H9 (cell line): Measurements from ENCODE around the gene LRPAP1. TPM values are rescaled to one million over a fixed set of nuclear protein-coding genes. Genes with fewer than 3 reads are reported as not detected.

Experiments used
- DNase-seq: peaks from one replicate; pipeline ENCODE4 v3.0.0-alpha.2; 2017
- H2AFZ ChIP-seq: one replicate; pipeline ENCODE4 v1.6.1; 2013; ENCODE audit warnings: mild to moderate bottlenecking, low read length, control low read depth, moderate library complexity
- H2AK5ac ChIP-seq: 2 replicates; pipeline ENCODE4 v1.6.1; 2013; ENCODE audit warnings: low read length, control low read depth, mixed read lengths; ENCODE audit not compliant: insufficient read length
- H2BK120ac ChIP-seq: one replicate; pipeline ENCODE4 v1.6.1; 2013; ENCODE audit warnings: low read depth, mild to moderate bottlenecking, low read length, control low read depth, inconsistent platforms; ENCODE audit not compliant: poor library complexity, severe bottlenecking
- H2BK12ac ChIP-seq: 2 replicates; pipeline ENCODE4 v1.6.1; 2013; ENCODE audit warnings: low read length, control low read depth, mixed read lengths, low read depth; ENCODE audit not compliant: insufficient read length
- H2BK15ac ChIP-seq: 2 replicates; pipeline ENCODE4 v1.6.1; 2013; ENCODE audit warnings: low read depth, low read length, control low read depth
- H2BK20ac ChIP-seq: one replicate; pipeline ENCODE4 v1.6.1; 2013; ENCODE audit warnings: low read depth, mild to moderate bottlenecking, low read length, control low read depth, inconsistent platforms; ENCODE audit not compliant: poor library complexity, severe bottlenecking
- H2BK5ac ChIP-seq: 2 replicates; pipeline ENCODE4 v1.6.1; 2013; ENCODE audit warnings: low read length, control low read depth, mixed read lengths; ENCODE audit not compliant: insufficient read length
- H3K14ac ChIP-seq: 2 replicates; pipeline ENCODE4 v1.6.1; 2013; ENCODE audit warnings: low read length, control low read depth; ENCODE audit not compliant: insufficient read depth
- H3K18ac ChIP-seq: 2 replicates; pipeline ENCODE4 v1.6.1; 2013; ENCODE audit warnings: low read depth, mild to moderate bottlenecking, mixed read lengths, low read length, control low read depth; ENCODE audit not compliant: insufficient read length
- H3K23ac ChIP-seq: 2 replicates; pipeline ENCODE4 v1.6.1; 2013; ENCODE audit warnings: low read length, control low read depth, mixed read lengths, low read depth; ENCODE audit not compliant: insufficient read length
- H3K23me2 ChIP-seq: 2 replicates; pipeline ENCODE4 v1.6.1; 2013; ENCODE audit warnings: low read depth, mild to moderate bottlenecking, mixed read lengths, low read length, control low read depth; ENCODE audit not compliant: insufficient read length, poor library complexity, severe bottlenecking
- H3K27ac ChIP-seq: 2 replicates; pipeline ENCODE4 v1.5.1; 2013; ENCODE audit warnings: low read length, control low read depth, mixed read lengths, low read depth; ENCODE audit not compliant: insufficient read length
- H3K27me3 ChIP-seq: 2 replicates; pipeline ENCODE4 v1.6.1; 2013; ENCODE audit warnings: low read length, control low read depth, inconsistent platforms; ENCODE audit not compliant: insufficient read depth
- H3K4ac ChIP-seq: 2 replicates; pipeline ENCODE4 v1.6.1; 2013; ENCODE audit warnings: low read depth, mild to moderate bottlenecking, control low read depth, inconsistent platforms, low read length, moderate library complexity
- H3K4me1 ChIP-seq: 2 replicates; pipeline ENCODE4 v1.6.1; 2013; ENCODE audit warnings: low read length, control low read depth, inconsistent platforms; ENCODE audit not compliant: insufficient read depth
- H3K4me2 ChIP-seq: 2 replicates; pipeline ENCODE4 v1.6.1; 2013; ENCODE audit warnings: low read length, control low read depth, mixed read lengths; ENCODE audit not compliant: insufficient read length, insufficient read depth
- H3K56ac ChIP-seq: 2 replicates; pipeline ENCODE4 v1.6.1; 2013; ENCODE audit warnings: low read depth, mild to moderate bottlenecking, mixed read lengths, low read length, control low read depth; ENCODE audit not compliant: insufficient read length
- H3K79me1 ChIP-seq: 2 replicates; pipeline ENCODE4 v1.6.1; 2013; ENCODE audit warnings: low read depth, mild to moderate bottlenecking, moderate library complexity, low read length, control low read depth, inconsistent platforms; ENCODE audit not compliant: insufficient read depth, poor library complexity, severe bottlenecking
- H3K79me2 ChIP-seq: 2 replicates; pipeline ENCODE4 v1.6.1; 2013; ENCODE audit warnings: low read length, control low read depth, inconsistent platforms; ENCODE audit not compliant: insufficient read depth
- H3K9ac ChIP-seq: 2 replicates; pipeline ENCODE4 v1.6.1; 2013; ENCODE audit warnings: low read length, control low read depth, mixed read lengths; ENCODE audit not compliant: insufficient read length; ENCODE audit errors: extremely low read depth
- H3K9me3 ChIP-seq: one replicate; pipeline ENCODE4 v1.6.1; 2013; ENCODE audit warnings: low read depth, low read length, inconsistent platforms; ENCODE audit not compliant: control insufficient read depth
- H3T11ph ChIP-seq: one replicate; pipeline ENCODE4 v1.6.1; 2013; ENCODE audit warnings: mild to moderate bottlenecking, low read length, control low read depth, inconsistent platforms
- H4K20me1 ChIP-seq: one replicate; pipeline ENCODE4 v1.6.1; 2013; ENCODE audit not compliant: control insufficient read depth, insufficient read length, insufficient read depth
- H4K5ac ChIP-seq: 2 replicates; pipeline ENCODE4 v1.6.1; 2013; ENCODE audit warnings: low read depth, mild to moderate bottlenecking, mixed read lengths, low read length, control low read depth; ENCODE audit not compliant: insufficient read length
- H4K8ac ChIP-seq: replicated peaks from 2 replicates; pipeline ENCODE4 v1.6.1; 2013; ENCODE audit warnings: low read length, control low read depth, mixed read lengths, low read depth; ENCODE audit not compliant: insufficient read length
- H4K91ac ChIP-seq: 2 replicates; pipeline ENCODE4 v1.6.1; 2013; ENCODE audit warnings: low read depth, mild to moderate bottlenecking, moderate library complexity, mixed read lengths, low read length, control low read depth; ENCODE audit not compliant: insufficient read length
- H3K27ac Mint-ChIP-seq, 3 experiments: 2 replicates in 2 of 3; 3 replicates in 1 of 3; pipeline ENCODE4 v1.8.0; 2020 to 2021; ENCODE audit warnings: mixed read lengths in 3 of 3, mild to moderate bottlenecking in 1 of 3, moderate library complexity in 1 of 3
- H3K27me3 Mint-ChIP-seq: 2 replicates; pipeline ENCODE4 v1.8.0; 2021; ENCODE audit warnings: low read depth, mild to moderate bottlenecking, moderate library complexity, mixed read lengths
- H3K36me3 Mint-ChIP-seq, 3 experiments: 2 replicates in 2 of 3; 3 replicates in 1 of 3; pipeline ENCODE4 v1.8.0; 2020 to 2021; ENCODE audit warnings: low read depth in 3 of 3, mixed read lengths in 3 of 3; ENCODE audit not compliant: insufficient read depth in 1 of 3
- H3K4me1 Mint-ChIP-seq, 2 experiments: 2 replicates each; pipeline ENCODE4 v1.8.0; 2020; ENCODE audit warnings: mixed read lengths in 2 of 2
- H3K4me3 Mint-ChIP-seq, 2 experiments: 2 replicates in 1 of 2; 3 replicates in 1 of 2; pipeline ENCODE4 v1.8.0; 2020 to 2021; ENCODE audit warnings: mild to moderate bottlenecking in 2 of 2, mixed read lengths in 2 of 2, moderate library complexity in 1 of 2
- H3K9me3 Mint-ChIP-seq, 2 experiments: 2 replicates in 1 of 2; 3 replicates in 1 of 2; pipeline ENCODE4 v1.8.0; 2020; ENCODE audit warnings: mild to moderate bottlenecking in 2 of 2, mixed read lengths in 2 of 2, moderate library complexity in 1 of 2
- CTCF ChIP-seq: fragments of 200-600 bp; sonication (generic); conservative IDR thresholded peaks from 3 replicates; pipeline ENCODE4 v1.8.0; 2021; ENCODE audit warnings: antibody characterized with exemption, mild to moderate bottlenecking
- WGBS: extraction: QIAGEN DNeasy Blood & Tissue Kit; methylation state at CpG from one replicate; pipeline ENCODE4 v1.1.7; 2013; ENCODE audit warnings: missing lambda C conversion rate, low lambda C conversion rate, mixed read lengths; ENCODE audit not compliant: insufficient read length; ENCODE audit errors: extremely low coverage; 5-methylcytosine and 5-hydroxymethylcytosine counted together
- total RNA-seq: library from RNA; stranded (reverse); gene quantifications from 2 replicates; pipeline ENCODE4 v1.2.1, GENCODE V29; 2021

Gene LRPAP1
- total RNA-seq, 1 experiment from 2014 or later, result 85.9 TPM

- H2BK20ac ChIP-seq, result no peak overlapping the region
- no peak overlapping the region for H3K18ac ChIP-seq
- no peak overlapping the region for H3K27ac ChIP-seq
- H3K4me3 Mint-ChIP-seq, result no peak overlapping the region
- no peak for DNase-seq
- H2AFZ ChIP-seq, result no peak overlapping the region
- no peaks in the 10 kb centered on the region for H3K23me2 ChIP-seq
- no peak overlapping the region for H4K5ac ChIP-seq
- H3K4me2 ChIP-seq, result no peak overlapping the region
- TF ChIP-seq CTCF, result no peak
- H2BK15ac ChIP-seq, result no peak overlapping the region
- peaks cover 12 to 34% of the 10 kb centered on the region in 2 experiments for H3K4me1 Mint-ChIP-seq
- no peak overlapping the region for H3K56ac ChIP-seq
- H2BK120ac ChIP-seq, result no peak overlapping the region
- H3K27me3 ChIP-seq, result peaks cover 33% of the 10 kb centered on the region; the same call in 1 of the 2 replicates
- H2BK12ac ChIP-seq, result no peak overlapping the region
- H3K4ac ChIP-seq, result no peak overlapping the region
- no peaks in the 10 kb centered on the region for H3K4me1 ChIP-seq
- no peak overlapping the region for H3T11ph ChIP-seq
- H3K9ac ChIP-seq, result no peak overlapping the region
- no peak overlapping the region for H3K27ac Mint-ChIP-seq
- no peak overlapping the region for H4K91ac ChIP-seq
- H3K79me1 ChIP-seq, result no peaks in the 10 kb centered on the region
- no peak overlapping the region for H2AK5ac ChIP-seq
- H4K20me1 ChIP-seq, result peaks cover 4% of the 10 kb centered on the region
- H4K8ac ChIP-seq, result no peak overlapping the region
- H3K9me3 ChIP-seq, result no peaks in the 10 kb centered on the region
- H3K27me3 Mint-ChIP-seq, result peaks cover 95% of the 10 kb centered on the region
- no peak overlapping the region for H2BK5ac ChIP-seq
- H3K14ac ChIP-seq, result no peak overlapping the region
- H3K23ac ChIP-seq, result no peak overlapping the region
- no peaks in the 10 kb centered on the region; a peak in 1 of 7 replicates for H3K36me3 Mint-ChIP-seq
- H3K9me3 Mint-ChIP-seq, result no peaks in the 10 kb centered on the region; a peak in 1 of 5 replicates
- WGBS, result no CpG with 5 or more reads among the region's 20 CpGs
- no peaks in the 10 kb centered on the region for H3K79me2 ChIP-seq
Observed at GRCh38 chr4:3493720-3494461, 38.3 kb downstream of the LRPAP1 start.
